ENCODE results near the gene SCLY.

GRCh38 chr2:238027591-238028415 lies 33.0 kb upstream of the SCLY start:
- TF ChIP-seq CTCF (IDR thresholded peaks at IDR 0.05) = no peak
- no peak for TF ChIP-seq POLR2A (IDR thresholded peaks at IDR 0.05)
- no peak for TF ChIP-seq EP300 (IDR thresholded peaks at IDR 0.05)
